CD4-positive, alpha-beta T cell treated with Interleukin-15 for 1 hour (primary cell): ENCODE measurements around the gene BPHL.
A peak's percentile ranks its signal among the peaks of the same experiment; 100 is the strongest.
"Not testable (repeated sequence)": the region's sequence is repeated elsewhere in the genome, so short reads cannot be mapped to it uniquely, and the experiment has no call there.

Source experiments
- DNase-seq: peaks from one replicate; pipeline ENCODE4 v3.0.0-alpha.2; 2020

BPHL gene

DNA sequence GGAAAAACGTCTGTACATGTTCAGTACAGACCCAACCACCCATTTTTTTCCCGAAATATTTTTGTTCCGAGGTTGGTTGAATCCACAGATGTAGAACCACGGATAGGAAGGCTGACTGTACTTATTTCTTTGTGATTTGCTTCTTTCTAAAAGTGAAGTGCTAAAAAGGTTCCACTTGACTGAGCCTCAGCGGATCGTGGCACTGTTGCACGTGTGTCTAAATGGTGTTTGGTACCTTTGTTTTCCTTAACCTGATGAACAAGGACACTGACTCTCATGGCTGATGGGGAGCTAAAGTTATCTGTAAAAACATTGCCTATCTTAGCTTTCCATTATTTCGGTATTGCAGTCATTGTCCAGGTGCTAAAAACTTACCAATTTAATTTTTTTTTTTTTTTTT lies 6.2 kb downstream of the BPHL start:
- no peak for DNase-seq

GRCh38 chr6:3125815-3126214 lies 7.3 kb downstream of the BPHL start:
- DNase-seq: no peak

- no peak for DNase-seq
Observed at GRCh38 chr6:3128356-3129108, 10.0 kb downstream of the BPHL start.

GRCh38 chr6:3131695-3132094 lies 13.2 kb downstream of the BPHL start:
- DNase-seq: no peak

DNA sequence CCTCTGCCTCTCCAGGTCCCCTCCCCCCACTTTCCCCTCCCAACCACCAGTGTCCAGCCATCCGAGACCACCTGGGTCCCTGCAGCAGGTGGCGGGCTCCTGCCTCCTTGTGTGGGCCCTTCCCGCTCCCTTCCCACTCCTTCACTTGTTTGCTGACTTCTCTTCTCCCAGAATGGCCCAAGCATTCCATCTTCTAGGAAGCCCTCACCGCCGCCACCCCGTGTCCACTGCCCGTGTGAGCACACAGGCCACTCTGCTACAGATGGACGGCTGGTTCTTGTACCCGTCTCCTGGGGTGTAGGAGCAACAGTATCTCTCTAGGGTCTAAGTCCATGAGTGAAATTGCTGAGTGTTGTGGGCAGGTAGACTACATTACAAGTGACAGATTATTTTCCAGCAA lies 15.0 kb downstream of the BPHL start:
- no peak for DNase-seq

GRCh38 chr6:3135668-3136291 lies 17.3 kb downstream of the BPHL start:
- DNase-seq: no peak

DNA sequence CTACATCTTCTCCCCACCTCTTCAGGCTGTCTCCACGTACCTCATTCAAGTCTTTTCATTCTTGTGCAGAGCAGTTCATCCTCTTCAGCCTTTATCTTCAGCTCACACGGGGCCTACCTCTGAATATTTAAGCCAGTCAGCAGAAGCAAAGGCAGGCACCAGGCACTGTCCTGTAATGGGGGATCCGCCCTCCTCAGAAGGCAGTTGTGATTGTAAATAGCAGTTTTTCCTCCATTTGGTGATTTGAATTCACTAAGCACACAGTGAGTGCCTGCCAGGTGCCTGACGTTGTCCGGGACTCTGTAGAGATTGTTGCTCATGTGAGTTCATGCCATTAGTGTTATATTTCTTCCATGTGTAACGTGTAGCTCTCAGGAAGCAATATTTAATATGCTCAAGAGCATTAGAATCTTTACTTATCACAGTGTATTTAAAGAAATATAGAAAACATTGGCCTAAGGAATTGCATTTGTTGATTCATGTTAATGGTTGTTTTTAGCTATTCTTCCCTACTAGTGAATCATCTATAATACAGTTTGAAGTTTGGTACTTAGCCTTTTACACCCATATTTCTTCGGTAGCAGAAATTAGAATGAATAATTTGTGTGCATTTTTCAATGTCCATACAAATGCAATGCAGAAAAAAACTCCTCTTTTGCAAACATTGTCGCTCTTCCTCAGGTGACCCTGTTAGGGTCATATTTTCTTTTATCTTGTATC lies 17.9 kb downstream of the BPHL start:
- no peak for DNase-seq

DNA sequence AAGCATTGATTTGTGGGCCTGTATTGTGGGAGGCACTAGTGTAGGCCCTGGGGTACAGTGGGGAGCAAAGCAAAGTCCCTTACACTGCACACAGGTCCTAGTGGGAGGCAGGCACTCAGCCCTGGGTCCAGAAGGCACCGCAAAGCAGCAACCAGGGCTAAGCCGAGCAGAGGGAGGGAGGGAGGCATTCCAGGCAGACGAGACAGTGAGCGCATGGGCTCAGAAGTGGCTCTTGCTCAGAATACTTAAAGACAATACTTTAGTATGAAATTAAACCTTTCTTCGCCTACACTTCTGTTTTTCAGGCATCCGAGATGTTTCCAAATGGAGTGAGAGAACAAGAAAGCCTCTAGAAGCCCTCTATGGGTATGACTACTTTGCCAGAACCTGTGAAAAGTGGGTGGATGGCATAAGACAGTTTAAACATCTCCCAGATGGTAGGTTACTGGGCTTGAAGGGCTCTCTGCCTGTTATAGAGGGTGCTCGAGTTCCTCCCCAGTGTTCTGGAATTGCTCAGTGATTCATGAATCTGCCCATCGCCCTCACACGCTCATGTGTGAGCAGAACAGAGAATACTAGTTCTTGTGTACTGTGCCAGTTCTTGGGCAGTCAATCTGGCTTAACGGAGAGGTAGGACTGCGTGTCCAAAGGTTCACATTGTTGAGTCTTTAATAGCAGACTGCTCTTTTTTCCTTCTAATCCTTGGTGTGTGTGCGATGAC lies 18.7 kb downstream of the BPHL start:
- DNase-seq: no peak

DNA sequence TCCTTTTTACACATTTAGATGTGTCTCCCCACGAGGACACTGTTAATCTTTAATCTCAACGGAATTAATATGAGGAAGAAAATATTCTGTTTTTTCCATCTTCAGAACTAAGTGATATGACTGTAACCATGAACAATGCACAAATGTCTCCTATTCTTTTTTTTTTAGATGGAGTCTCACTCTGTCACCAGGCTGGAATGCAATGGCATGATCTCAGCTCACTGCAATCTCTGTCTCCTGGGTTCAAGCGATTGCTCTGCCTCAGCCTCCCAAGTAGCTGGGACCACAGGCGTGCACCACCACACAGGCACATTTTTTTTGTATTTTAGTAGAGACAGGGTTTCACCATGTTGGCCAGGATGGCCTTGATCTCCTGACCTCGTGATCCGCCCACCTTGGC lies 19.4 kb downstream of the BPHL start:
- not testable (repeated sequence) for DNase-seq

GRCh38 chr6:3138341-3138740 lies 19.8 kb downstream of the BPHL start:
- DNase-seq: no peak

GRCh38 chr6:3139090-3139903 lies 20.8 kb downstream of the BPHL start:
- DNase-seq: peak; percentile 63

DNA sequence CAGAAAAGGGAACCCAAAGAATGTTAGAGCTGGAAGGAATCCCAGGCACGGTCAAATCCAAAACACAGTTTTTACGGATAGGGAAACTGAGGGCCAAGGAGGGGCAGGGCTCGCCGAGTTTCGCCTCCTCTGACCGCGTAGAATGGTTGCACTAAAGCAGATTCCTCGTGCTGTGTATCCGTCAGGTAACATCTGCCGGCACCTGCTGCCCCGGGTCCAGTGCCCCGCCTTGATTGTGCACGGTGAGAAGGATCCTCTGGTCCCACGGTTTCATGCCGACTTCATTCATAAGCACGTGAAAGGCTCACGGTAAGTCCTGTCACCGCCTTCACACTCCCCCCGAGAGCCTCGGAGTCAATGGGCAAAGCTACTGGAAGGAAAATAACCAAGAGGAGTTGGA lies 21.7 kb downstream of the BPHL start:
- DNase-seq: no peak

GRCh38 chr6:3142536-3142935 lies 24.0 kb downstream of the BPHL start:
- DNase-seq: no peak

DNA sequence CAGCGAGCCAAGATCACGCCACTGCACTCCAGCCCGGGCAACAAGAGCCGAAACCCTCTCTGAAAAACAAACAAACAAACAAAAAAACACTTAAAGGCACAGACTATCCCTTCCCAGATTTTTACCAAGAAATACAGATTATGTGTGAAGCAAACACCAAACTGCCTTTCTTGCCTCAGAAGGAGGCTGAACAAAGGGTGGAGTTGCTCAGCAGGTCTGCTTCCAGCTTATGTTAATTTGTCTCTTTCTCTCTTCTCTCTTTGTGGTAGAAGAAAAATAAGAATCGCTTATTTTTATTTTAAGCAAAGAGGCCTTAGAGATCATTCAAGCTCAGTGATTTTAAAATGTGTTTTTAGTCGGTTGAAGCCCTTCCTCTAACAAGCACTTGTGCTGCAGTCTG lies 24.6 kb downstream of the BPHL start:
- no peak for DNase-seq

DNA sequence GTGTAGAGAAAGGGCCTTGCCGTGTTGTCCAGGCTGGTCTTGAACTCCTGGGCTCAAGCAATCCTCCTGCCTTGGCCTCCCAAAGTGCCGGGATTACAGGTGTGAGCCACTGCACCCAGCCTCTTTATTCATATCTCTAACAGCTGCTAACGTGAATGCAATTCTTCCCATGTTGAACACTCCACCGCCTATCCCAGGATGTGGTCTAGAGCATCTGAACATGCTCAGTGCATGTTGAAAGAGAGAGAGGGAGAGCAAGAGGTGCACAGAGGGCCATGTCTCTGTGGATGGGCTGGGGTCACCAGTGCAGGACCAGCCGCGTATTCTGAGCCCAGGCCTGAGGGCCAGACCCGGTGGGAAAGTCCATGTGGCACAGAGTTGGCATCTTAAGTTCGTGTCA lies 26.1 kb downstream of the BPHL start:
- DNase-seq: no peak

GRCh38 chr6:3147914-3148757 lies 29.6 kb downstream of the BPHL start:
- no peak for DNase-seq

- no peak for DNase-seq
Observed at GRCh38 chr6:3151691-3152090, 33.2 kb downstream of the BPHL start.

- DNase-seq: no peak
Observed at GRCh38 chr6:3152689-3153088, 34.2 kb downstream of the BPHL start.

DNA sequence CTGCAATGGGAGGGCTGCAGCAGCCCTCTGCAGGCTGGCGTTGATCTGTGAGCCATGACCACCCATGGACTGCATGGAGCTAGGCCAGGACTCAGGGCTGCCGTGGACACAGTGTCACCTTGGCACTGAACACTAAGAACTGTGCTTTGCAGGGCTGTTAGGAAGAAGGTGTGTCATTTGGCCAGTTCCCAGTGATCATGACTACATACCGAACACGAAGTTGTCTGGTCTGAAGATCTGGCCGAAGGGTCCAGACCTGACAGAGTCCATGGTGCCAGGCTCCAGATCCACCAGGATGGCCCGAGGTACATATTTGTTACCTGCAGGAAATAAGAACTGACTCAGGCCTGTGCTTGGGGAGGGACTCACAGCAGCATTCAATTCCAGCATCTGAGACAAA lies 36.9 kb downstream of the BPHL start:
- DNase-seq: not testable (repeated sequence)

- peak; percentile 23 for DNase-seq
Observed at GRCh38 chr6:3156184-3157130, 37.9 kb downstream of the BPHL start.
